HepG2 (cell line): Measurements from ENCODE around the gene CNBD2. TPM values are rescaled to one million over a fixed set of nuclear protein-coding genes. Genes with fewer than 3 reads are reported as not detected.

Experiments
- ATAC-seq: fragments of 200-7000 bp; cut with Tn5 transposase; 3 replicates; pipeline ENCODE4 v1.9.1; 2020; ENCODE audit warnings: mild to moderate bottlenecking, moderate library complexity
- BruUV-seq: library from RNA; stranded (reverse); fragments of 400-500 nt; replicated peaks from 2 replicates; lab custom pipeline; 2021; lab: Mats Ljungman, UMichigan
- CTCF ChIA-PET: fragments of 300-600 bp; formaldehyde crosslinking; extraction: SDS; loops from one replicate; lab custom pipeline; 2021; ENCODE audit warnings: low total read pairs, inconsistent platforms, low intra/inter-chr PET ratio; lab: Yijun Ruan, JAX
- POLR2A ChIA-PET: fragments of 350-600 bp; sonication (Branson Sonifier 250); formaldehyde crosslinking; loops from one replicate; lab custom pipeline; 2020; ENCODE audit warnings: antibody characterized with exemption, inconsistent platforms; lab: Yijun Ruan, JAX
- DNase-seq: peaks from one replicate; pipeline ENCODE4 v3.0.0-alpha.2; 2015; ENCODE audit warnings: low spot score
- FAIRE-seq: peaks from 3 replicates; lab custom pipeline; 2011; peaks lifted over from hg19 to GRCh38; lab: Jason Lieb, UNC
- H2AFZ ChIP-seq: one replicate; pipeline ENCODE4 v1.6.1; 2011; ENCODE audit warnings: low read length, inconsistent platforms
- H3K27ac ChIP-seq: fragments of 300-600 bp; 3 replicates; pipeline ENCODE4 v1.8.0; 2011; ENCODE audit warnings: mixed run types, mild to moderate bottlenecking, mixed read lengths, low read length, inconsistent platforms; ENCODE audit not compliant: insufficient read depth; ENCODE audit errors: extremely low read length
- H3K27me3 ChIP-seq, 2 experiments: fragments of 200-600 bp in 1 of 2; 2 replicates in 1 of 2; 3 replicates in 1 of 2; pipeline versions ENCODE4 v1.6.0 to v1.8.0; 2011; ENCODE audit warnings: low read length in 2 of 2, mild to moderate bottlenecking in 2 of 2, moderate library complexity in 2 of 2, inconsistent platforms in 1 of 2; ENCODE audit not compliant: insufficient read depth in 2 of 2, control insufficient read depth in 1 of 2
- H3K36me3 ChIP-seq, 2 experiments: fragments of 200-600 bp in 1 of 2; replicated peaks in 1 of 2; 2 replicates in 1 of 2; 3 replicates in 1 of 2; pipeline versions ENCODE4 v1.5.1 to v1.8.0; 2011; ENCODE audit warnings: low read length in 2 of 2, inconsistent platforms in 1 of 2; ENCODE audit not compliant: insufficient read depth in 2 of 2, control insufficient read depth in 1 of 2
- H3K4me1 ChIP-seq: 2 replicates; pipeline ENCODE4 v1.5.1; 2012; ENCODE audit warnings: low read length, inconsistent platforms; ENCODE audit not compliant: insufficient read depth
- H3K4me2 ChIP-seq: 2 replicates; pipeline ENCODE4 v1.6.0; 2011; ENCODE audit warnings: low read depth, low read length, inconsistent platforms
- H3K4me3 ChIP-seq, 3 experiments: fragments of 200-600 bp in 1 of 3; sonication (generic), shearing (Covaris generic) in 1 of 3; replicated peaks in 1 of 3; 2 replicates each; pipeline ENCODE4 v1.5.1; 2011 to 2016; ENCODE audit warnings: low read length in 3 of 3, inconsistent platforms in 2 of 3, low read depth in 2 of 3, mild to moderate bottlenecking in 2 of 3, control low read depth in 1 of 3, mixed read lengths in 1 of 3; ENCODE audit not compliant: insufficient read depth in 1 of 3
- H3K79me2 ChIP-seq: one replicate; pipeline ENCODE4 v1.6.1; 2011; ENCODE audit warnings: low read length, inconsistent platforms; ENCODE audit not compliant: insufficient read depth
- H3K9ac ChIP-seq: 2 replicates; pipeline ENCODE4 v1.6.0; 2011; ENCODE audit warnings: mild to moderate bottlenecking, low read depth, low read length, inconsistent platforms; ENCODE audit not compliant: insufficient read depth
- H3K9me3 ChIP-seq: 2 replicates; pipeline ENCODE4 v1.5.1; 2012; ENCODE audit warnings: mild to moderate bottlenecking, low read length
- H4K20me1 ChIP-seq: 2 replicates; pipeline ENCODE4 v1.6.0; 2011; ENCODE audit warnings: inconsistent platforms, mild to moderate bottlenecking, low read length, moderate library complexity; ENCODE audit not compliant: insufficient read depth
- AKAP8 ChIP-seq: sonication (generic); formaldehyde crosslinking; IDR thresholded peaks from 2 replicates; pipeline ENCODE4 v1.5.1; 2020; ENCODE audit warnings: mild to moderate bottlenecking, missing genetic modification reagents
- BHLHE40 ChIP-seq: IDR thresholded peaks from 2 replicates; pipeline ENCODE4 v1.6.1; 2011; ENCODE audit warnings: low read length, improper control_type of control experiment
- BRCA1 ChIP-seq: sonication (generic); formaldehyde crosslinking; IDR thresholded peaks from 2 replicates; pipeline ENCODE4 v1.4.0; 2020; ENCODE audit warnings: missing genetic modification reagents
- CCAR2 ChIP-seq: fragments of 200-400 bp; formaldehyde crosslinking; optimal IDR thresholded peaks from 2 replicates; pipeline ENCODE3; 2018; ENCODE audit warnings: low read depth, mild to moderate bottlenecking, low read length, moderate library complexity
- KAT8 ChIP-seq: IDR thresholded peaks from 2 replicates; pipeline ENCODE4 v1.6.1; 2016; ENCODE audit warnings: missing genetic modification reagents, missing compliant biosample characterization
- KDM6A ChIP-seq: IDR thresholded peaks from 2 replicates; pipeline ENCODE4 v1.6.1; 2016; ENCODE audit warnings: low read depth
- MAFF ChIP-seq: IDR thresholded peaks from 2 replicates; pipeline ENCODE4 v1.6.1; 2011; ENCODE audit warnings: low read depth, low read length, improper control_type of control experiment
- MAFK ChIP-seq, 2 experiments: IDR thresholded peaks in 1 of 2; conservative IDR thresholded peaks in 1 of 2; 2 replicates each; pipeline ENCODE4 v1.6.1; 2011; ENCODE audit warnings: improper control_type of control experiment in 2 of 2, low read length in 2 of 2
- NPAS2 ChIP-seq: sonication (generic); formaldehyde crosslinking; IDR thresholded peaks from 2 replicates; pipeline ENCODE4 v1.8.0; 2022; ENCODE audit warnings: mild to moderate bottlenecking, missing genetic modification reagents, borderline replicate concordance
- SP1 ChIP-seq, 2 experiments: fragments of 450-650 bp in 1 of 2; sonication (generic) in 1 of 2; formaldehyde crosslinking in 1 of 2; IDR thresholded peaks; 2 replicates each; pipeline versions ENCODE4 v1.4.0 to v1.6.1; 2016 to 2020; ENCODE audit warnings: missing genetic modification reagents in 1 of 2
- TEAD3 ChIP-seq: optimal IDR thresholded peaks from 2 replicates; pipeline ENCODE3; 2016; ENCODE audit warnings: borderline replicate concordance
- TGIF2 ChIP-seq: IDR thresholded peaks from 2 replicates; pipeline ENCODE4 v1.6.1; 2016; ENCODE audit warnings: control low read depth, missing compliant biosample characterization
- TMF1 ChIP-seq: sonication (generic); formaldehyde crosslinking; IDR thresholded peaks from 2 replicates; pipeline ENCODE4 v1.8.1; 2022; ENCODE audit warnings: low read depth, missing genetic modification reagents
- ZNF136 ChIP-seq: sonication (generic); formaldehyde crosslinking; IDR thresholded peaks from 2 replicates; pipeline ENCODE4 v1.8.1; 2022; ENCODE audit warnings: low read depth, mild to moderate bottlenecking, moderate library complexity, missing genetic modification reagents
- ZNF768 ChIP-seq: sonication (generic); formaldehyde crosslinking; IDR thresholded peaks from 2 replicates; pipeline ENCODE4 v1.4.0; 2020; ENCODE audit warnings: missing genetic modification reagents
- WGBS: methylation state at CpG from one replicate; pipeline ENCODE4 v1.1.6; 2017; ENCODE audit warnings: low lambda C conversion rate; 5-methylcytosine and 5-hydroxymethylcytosine counted together
- in situ Hi-C: cut with HindIII; loops from 2 replicates; pipeline ENCODE4 v1.10.0; 2017; ENCODE audit warnings: low pct_unique_long_range_greater_than_20kb; ENCODE audit not compliant: extremely low pct_ligation_motif_present
- intact Hi-C: fragments of 100-400 bp; cut with micrococcal nuclease; formaldehyde crosslinking; loops from one replicate; pipeline ENCODE4 v1.10.0; 2022; ENCODE audit not compliant: unreplicated experiment
- polyA plus RNA-seq, 8 experiments: library from polyadenylated mRNA; depleted of rRNA in 3 of 8; stranded (reverse) in 7 of 8; unstranded in 1 of 8; fragments of >200 nt; fragmentation: Illumina TruSeq in 4 of 8; extraction: Trizol in 4 of 8; gene quantifications; 2 replicates each; pipeline versions ENCODE4 v1.2.1 to v1.2.3, GENCODE V29; 2011 to 2016; ENCODE audit warnings: low read depth in 4 of 8, missing spikeins in 1 of 8, mixed read lengths in 1 of 8; ENCODE audit not compliant: insufficient read depth in 1 of 8
- total RNA-seq, 5 experiments: library from RNA; depleted of rRNA; stranded (reverse); fragments of >200 nt; fragmentation: Illumina TruSeq; extraction: Trizol; gene quantifications; 2 replicates each; pipeline ENCODE4 v1.2.3, GENCODE V29; 2016; ENCODE audit warnings: low read depth in 1 of 5
- TF ChIP-seq, protein P1 (sequence below): conservative IDR thresholded peaks from 2 replicates; pipeline ENCODE4 v1.6.1; 2018; ENCODE audit warnings: missing genetic modification reagents
- TF ChIP-seq, protein P2 (sequence below): sonication (generic); formaldehyde crosslinking; IDR thresholded peaks from 2 replicates; pipeline ENCODE4 v1.5.0; 2020; ENCODE audit warnings: missing genetic modification reagents

The CNBD2 gene
- total and polyA plus RNA-seq, 2 of the 13 experiments (the other 11 are each of a cell fraction or from before 2014, with no cell fraction given): 12.4 to 22.8 TPM

DNA sequence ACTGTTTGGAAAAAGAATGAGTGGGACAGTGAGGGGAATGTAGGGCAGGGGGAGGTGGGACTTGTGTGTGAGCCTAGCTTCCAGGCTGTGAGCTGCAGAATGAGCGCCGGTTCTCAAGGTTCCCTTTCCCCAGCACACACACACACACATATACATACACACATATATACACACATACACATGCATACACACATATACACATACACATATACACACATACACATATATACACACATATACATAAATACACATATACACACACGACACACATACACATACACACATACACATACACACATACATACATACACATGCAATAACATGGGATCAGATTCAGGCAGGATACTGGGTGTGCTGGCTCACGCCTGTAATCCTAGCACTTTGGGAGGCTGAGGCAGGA lies 66.5 kb downstream of the CNBD2 start (continued):
- TF ChIP-seq AKAP8 (CRISPR knock-in tag): no peak
- TF ChIP-seq ZNF136 (CRISPR knock-in tag): no peak

- FAIRE-seq: no peak
- no TSS peak for BruUV-seq
- H3K9me3 ChIP-seq: no peaks in the 10 kb centered on the region
- no peak overlapping the region for H3K4me3 ChIP-seq
- ChIA-PET CTCF (no interaction called here), POLR2A (interaction anchor here (1.5 kb wide), 1 partner anchor 8 kb away, joined by 3 read pairs; no protein-coding TSS in a partner anchor)
- no peak overlapping the region for H3K9ac ChIP-seq
- in situ Hi-C loops: no loop called here
- 31% methylated on average over 2 of the region's 2 CpGs for WGBS
- no peaks in the 10 kb centered on the region for H4K20me1 ChIP-seq
- H2AFZ ChIP-seq: no peak overlapping the region
- H3K27me3 ChIP-seq: peaks cover under 1 to 8% of the 10 kb centered on the region in 2 experiments; a peak in 3 of 5 replicates
- no peaks in the 10 kb centered on the region for H3K79me2 ChIP-seq
- TF ChIP-seq TEAD3 (CRISPR knock-in tag) (no peak), KAT8 (no peak), KDM6A (CRISPR knock-in tag) (no peak), TGIF2 (CRISPR knock-in tag) (no peak), BRCA1 (CRISPR knock-in tag) (no peak)
- H3K36me3 ChIP-seq: no peaks in the 10 kb centered on the region
- intact Hi-C loops: no loop called here
- no peak overlapping the region for H3K4me2 ChIP-seq
- no peak for DNase-seq
- no peak; the same call in 2 of the 3 replicates for ATAC-seq
- H3K4me1 ChIP-seq: peaks cover 17% of the 10 kb centered on the region
- no peak overlapping the region for H3K27ac ChIP-seq
Measured at GRCh38 chr20:36035745-36036144, 67.4 kb downstream of the CNBD2 start.

DNA sequence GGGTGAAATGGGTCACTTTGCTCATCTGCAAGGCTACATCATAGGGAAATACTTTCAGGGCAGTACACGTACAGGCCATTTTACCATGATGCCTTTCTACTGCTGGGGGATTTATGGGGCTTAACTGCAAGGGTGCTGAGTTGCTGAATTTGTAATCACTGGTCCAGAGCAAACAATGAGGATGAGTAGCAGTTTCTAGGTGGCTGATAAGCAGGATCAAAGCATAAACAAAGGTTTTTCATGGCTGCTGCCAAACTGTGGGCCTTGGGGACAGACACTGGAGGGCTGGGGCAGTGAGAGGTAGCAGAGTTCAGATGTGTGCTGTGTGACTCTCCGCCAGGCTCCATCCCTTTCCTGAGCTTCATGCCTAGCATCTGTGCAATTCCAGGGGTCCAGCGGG lies 68.3 kb downstream of the CNBD2 start:
- ATAC-seq: peak; percentile 32
- ChIA-PET POLR2A (no interaction called here), CTCF (no interaction called here)
- peaks cover 18% of the 10 kb centered on the region for H3K4me1 ChIP-seq
- no TSS peak for BruUV-seq
- no peak overlapping the region for H3K27ac ChIP-seq
- H3K36me3 ChIP-seq: no peaks in the 10 kb centered on the region
- intact Hi-C loops (no loop called here), in situ Hi-C loops (no loop called here)
- no peaks in the 10 kb centered on the region for H3K9me3 ChIP-seq
- H4K20me1 ChIP-seq: no peaks in the 10 kb centered on the region
- WGBS: 36% methylated on average over 3 of the region's 3 CpGs
- H3K4me3 ChIP-seq: no peak overlapping the region
- no peaks in the 10 kb centered on the region for H3K79me2 ChIP-seq
- FAIRE-seq: peak; percentile 8
- no peak for DNase-seq
- no peaks in the 10 kb centered on the region for H3K27me3 ChIP-seq
- H3K9ac ChIP-seq: no peak overlapping the region
- H2AFZ ChIP-seq: no peak overlapping the region
- no peak overlapping the region for H3K4me2 ChIP-seq
- TF ChIP-seq, protein P1, sequence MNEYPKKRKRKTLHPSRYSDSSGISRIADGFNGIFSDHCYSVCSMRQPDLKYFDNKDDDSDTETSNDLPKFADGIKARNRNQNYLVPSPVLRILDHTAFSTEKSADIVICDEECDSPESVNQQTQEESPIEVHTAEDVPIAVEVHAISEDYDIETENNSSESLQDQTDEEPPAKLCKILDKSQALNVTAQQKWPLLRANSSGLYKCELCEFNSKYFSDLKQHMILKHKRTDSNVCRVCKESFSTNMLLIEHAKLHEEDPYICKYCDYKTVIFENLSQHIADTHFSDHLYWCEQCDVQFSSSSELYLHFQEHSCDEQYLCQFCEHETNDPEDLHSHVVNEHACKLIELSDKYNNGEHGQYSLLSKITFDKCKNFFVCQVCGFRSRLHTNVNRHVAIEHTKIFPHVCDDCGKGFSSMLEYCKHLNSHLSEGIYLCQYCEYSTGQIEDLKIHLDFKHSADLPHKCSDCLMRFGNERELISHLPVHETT: no peak
- TF ChIP-seq ZNF768 (CRISPR knock-in tag) (peak; percentile 48; the same call in 1 of the 2 replicates), BHLHE40 (no peak), SP1 (IDR thresholded peaks at IDR 0.05) (no peak), SP1 (CRISPR knock-in tag; IDR thresholded peaks at IDR 0.05) (no peak), CCAR2 (no peak), TMF1 (CRISPR knock-in tag) (no peak), NPAS2 (CRISPR knock-in tag) (no peak), MAFF (peak; percentile 40), MAFK (conservative IDR thresholded peaks at IDR 0.05 in 1 of 2, IDR thresholded peaks at IDR 0.05 in 1 of 2; ENCODE audit: low read length in 2 of 2) (peak; percentile 22 to 26; a peak in 2 of 4 replicates)
- TF ChIP-seq, protein P2, sequence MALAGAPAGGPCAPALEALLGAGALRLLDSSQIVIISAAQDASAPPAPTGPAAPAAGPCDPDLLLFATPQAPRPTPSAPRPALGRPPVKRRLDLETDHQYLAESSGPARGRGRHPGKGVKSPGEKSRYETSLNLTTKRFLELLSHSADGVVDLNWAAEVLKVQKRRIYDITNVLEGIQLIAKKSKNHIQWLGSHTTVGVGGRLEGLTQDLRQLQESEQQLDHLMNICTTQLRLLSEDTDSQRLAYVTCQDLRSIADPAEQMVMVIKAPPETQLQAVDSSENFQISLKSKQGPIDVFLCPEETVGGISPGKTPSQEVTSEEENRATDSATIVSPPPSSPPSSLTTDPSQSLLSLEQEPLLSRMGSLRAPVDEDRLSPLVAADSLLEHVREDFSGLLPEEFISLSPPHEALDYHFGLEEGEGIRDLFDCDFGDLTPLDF (CRISPR knock-in tag): no peak
